ENCODE data around the gene SNPH.

DNA sequence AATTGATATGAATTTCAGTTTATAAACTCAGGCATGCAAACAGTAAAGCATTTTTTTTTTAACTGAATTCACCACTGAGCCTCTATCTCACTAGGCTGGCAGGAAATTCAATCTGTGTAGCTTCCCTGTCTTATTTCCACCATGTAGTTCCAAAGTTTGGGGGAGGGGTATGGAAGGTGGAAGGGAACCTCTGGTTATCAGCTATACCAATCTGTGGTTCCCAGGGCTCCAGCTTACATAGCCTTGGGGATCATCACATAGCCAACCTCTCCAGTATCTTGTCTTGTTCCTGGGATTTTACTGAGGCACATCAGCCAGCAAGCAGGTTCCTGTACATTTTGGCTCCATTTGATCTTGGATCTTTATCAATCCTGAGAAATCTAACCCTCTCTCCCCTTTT is 24.6 kb upstream of the SNPH start:
- TF ChIP-seq, protein P1, sequence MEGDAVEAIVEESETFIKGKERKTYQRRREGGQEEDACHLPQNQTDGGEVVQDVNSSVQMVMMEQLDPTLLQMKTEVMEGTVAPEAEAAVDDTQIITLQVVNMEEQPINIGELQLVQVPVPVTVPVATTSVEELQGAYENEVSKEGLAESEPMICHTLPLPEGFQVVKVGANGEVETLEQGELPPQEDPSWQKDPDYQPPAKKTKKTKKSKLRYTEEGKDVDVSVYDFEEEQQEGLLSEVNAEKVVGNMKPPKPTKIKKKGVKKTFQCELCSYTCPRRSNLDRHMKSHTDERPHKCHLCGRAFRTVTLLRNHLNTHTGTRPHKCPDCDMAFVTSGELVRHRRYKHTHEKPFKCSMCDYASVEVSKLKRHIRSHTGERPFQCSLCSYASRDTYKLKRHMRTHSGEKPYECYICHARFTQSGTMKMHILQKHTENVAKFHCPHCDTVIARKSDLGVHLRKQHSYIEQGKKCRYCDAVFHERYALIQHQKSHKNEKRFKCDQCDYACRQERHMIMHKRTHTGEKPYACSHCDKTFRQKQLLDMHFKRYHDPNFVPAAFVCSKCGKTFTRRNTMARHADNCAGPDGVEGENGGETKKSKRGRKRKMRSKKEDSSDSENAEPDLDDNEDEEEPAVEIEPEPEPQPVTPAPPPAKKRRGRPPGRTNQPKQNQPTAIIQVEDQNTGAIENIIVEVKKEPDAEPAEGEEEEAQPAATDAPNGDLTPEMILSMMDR (IDR thresholded peaks at IDR 0.05; ENCODE audit: low read depth, low read length, poor library complexity, severe bottlenecking): no peak
- TF ChIP-seq EZH2phosphoT487 (IDR thresholded peaks at IDR 0.05; ENCODE audit: borderline replicate concordance, low read length): no peak
